ENCODE results near the gene CYP27A1. TPM values are rescaled to one million over a fixed set of nuclear protein-coding genes. Genes with fewer than 3 reads are reported as not detected.

Gene CYP27A1
- total and polyA plus RNA-seq, 2 of the 8 experiments (the other 6 are each of a cell fraction or from before 2014, with no cell fraction given), result 5.4 to 14.7 TPM

DNA sequence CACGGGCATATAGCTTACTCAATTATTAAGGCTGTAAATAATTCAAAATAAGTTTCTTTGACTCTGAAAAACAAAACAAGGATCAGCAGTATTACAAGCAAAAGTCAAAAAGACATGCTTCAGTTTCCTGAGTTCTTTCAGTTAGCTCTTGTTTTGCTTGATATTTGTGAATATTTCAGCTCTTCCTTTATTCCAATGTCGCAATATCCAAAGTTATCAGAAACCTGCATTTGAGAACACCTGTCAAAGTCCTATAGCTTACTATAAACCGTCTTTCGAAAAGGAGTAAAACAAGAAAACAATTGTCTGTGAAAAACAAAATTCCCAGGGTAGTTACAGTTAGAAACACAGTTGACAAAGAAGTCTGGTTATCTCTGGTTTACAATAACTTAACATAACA is 14.7 kb downstream of the CYP27A1 start:
- no peak overlapping the region for H4K91ac ChIP-seq (replicated peaks; ENCODE audit: insufficient read length, low read length)
- DNase-seq (ENCODE audit: low read depth in 1 of 2, low spot score in 2 of 2) (no peak), FAIRE-seq (no peak)
- no peak overlapping the region for H2BK20ac ChIP-seq (ENCODE audit: low read length)
- no peaks in the 10 kb centered on the region for H3K79me2 ChIP-seq (ENCODE audit: control insufficient read depth in 1 of 2, insufficient read depth in 2 of 2, low read length in 2 of 2)
- H2BK120ac ChIP-seq (replicated peaks; ENCODE audit: low read depth, low read length), result no peak overlapping the region
- H3K23ac ChIP-seq (ENCODE audit: insufficient read length), result no peak overlapping the region
- no peak overlapping the region for H3K4ac ChIP-seq (replicated peaks; ENCODE audit: insufficient read length, low read depth, low read length)
- H3K27me3 ChIP-seq (replicated peaks in 1 of 4; ENCODE audit: control insufficient read depth in 3 of 4, extremely low read depth in 1 of 4, insufficient read depth in 3 of 4, low read length in 3 of 4), result no peaks in the 10 kb centered on the region
- no peak overlapping the region for H3K4me2 ChIP-seq (ENCODE audit: insufficient read depth in 1 of 2, low read depth in 2 of 2, low read length in 2 of 2)
- H3K18ac ChIP-seq (ENCODE audit: extremely low read depth, low read length), result no peak overlapping the region
- no peak overlapping the region for H4K8ac ChIP-seq (ENCODE audit: extremely low read depth, insufficient read depth, low read length)
- ChIA-PET POLR2A (ENCODE audit: partially characterized antibody) (interaction anchor here (2.4 kb wide), 1 partner anchor 14 kb away, joined by 10 read pairs; the partner anchor contains the start of gene CYP27A1), CTCF (ENCODE audit: partially characterized antibody) (interaction anchor here (1.2 to 2.6 kb wide), 4 partner anchors 51 to 109 kb away, joined by 3 to 12 read pairs (median 4); no protein-coding TSS in a partner anchor)
- H3K79me1 ChIP-seq (ENCODE audit: low read depth, low read length), result no peaks in the 10 kb centered on the region
- H3K4me1 ChIP-seq (replicated peaks in 1 of 4; ENCODE audit: control insufficient read depth in 3 of 4, insufficient read depth in 4 of 4, low read length in 3 of 4), result peaks cover 0 to 10% (median 1%) of the 10 kb centered on the region in 4 experiments; a peak in 3 of 7 replicates
- H3K27ac ChIP-seq (ENCODE audit: low read depth, low read length), result no peak overlapping the region
- 90% methylated on average over 4 of the region's 4 CpGs; no CpG with 5 or more reads in 1 of the 2 experiments for WGBS, 2 experiments (ENCODE audit: extremely low coverage in 1 of 2, insufficient coverage in 1 of 2, insufficient read length in 1 of 2, insufficient replicate concordance in 2 of 2, low coverage in 1 of 2, low lambda C conversion rate in 2 of 2, missing lambda C conversion rate in 1 of 2)
- no peak overlapping the region for H2AK5ac ChIP-seq (ENCODE audit: low read depth, low read length)
- no peak overlapping the region for H2AFZ ChIP-seq (ENCODE audit: low read length)
- no peak overlapping the region for H2BK5ac ChIP-seq (ENCODE audit: low read depth, low read length)
- H3K4me3 ChIP-seq (ENCODE audit: extremely low read depth in 1 of 4, insufficient read depth in 2 of 4, low read depth in 3 of 4, low read length in 4 of 4), result no peak overlapping the region
- no peaks in the 10 kb centered on the region for H3K23me2 ChIP-seq (ENCODE audit: low read depth, low read length)
- H3K56ac ChIP-seq (replicated peaks; ENCODE audit: insufficient read length, low read depth, low read length), result no peak overlapping the region
- no peak overlapping the region for H4K5ac ChIP-seq (ENCODE audit: insufficient read length, low read depth, low read length)
- H4K20me1 ChIP-seq (replicated peaks in 1 of 2; ENCODE audit: control insufficient read depth in 1 of 2, insufficient read depth in 2 of 2, low read length in 2 of 2), result no peaks in the 10 kb centered on the region
- H3K14ac ChIP-seq (ENCODE audit: insufficient read length), result no peak overlapping the region
- no peak overlapping the region for H2BK15ac ChIP-seq (ENCODE audit: low read length)
- H3K36me3 ChIP-seq (ENCODE audit: control insufficient read depth in 2 of 4, insufficient read depth in 4 of 4, low read length in 3 of 4), result no peaks in the 10 kb centered on the region
- H3K9ac ChIP-seq (replicated peaks in 1 of 4; ENCODE audit: extremely low read depth in 1 of 4, low read depth in 3 of 4, low read length in 3 of 4), result no peak overlapping the region
- no peaks in the 10 kb centered on the region for H3K9me3 ChIP-seq (ENCODE audit: insufficient read depth in 2 of 2, low read depth in 1 of 2, low read length in 1 of 2)
- H2BK12ac ChIP-seq (ENCODE audit: low read depth, low read length), result no peak overlapping the region
- TF ChIP-seq TAF7 (optimal IDR thresholded peaks at IDR 0.05; ENCODE audit: borderline replicate concordance, low read depth, low read length), result no peak
